NCI-H2196 treated with DMSO at 0.1 percent for 48 hours (cell line): Measurements from ENCODE around the gene TP73.

Experiments
- DNase-seq: peaks from one replicate; lab custom pipeline; 2025; ENCODE audit not compliant: unreplicated experiment; lab: John Stamatoyannopoulos, UW

Gene TP73

DNA sequence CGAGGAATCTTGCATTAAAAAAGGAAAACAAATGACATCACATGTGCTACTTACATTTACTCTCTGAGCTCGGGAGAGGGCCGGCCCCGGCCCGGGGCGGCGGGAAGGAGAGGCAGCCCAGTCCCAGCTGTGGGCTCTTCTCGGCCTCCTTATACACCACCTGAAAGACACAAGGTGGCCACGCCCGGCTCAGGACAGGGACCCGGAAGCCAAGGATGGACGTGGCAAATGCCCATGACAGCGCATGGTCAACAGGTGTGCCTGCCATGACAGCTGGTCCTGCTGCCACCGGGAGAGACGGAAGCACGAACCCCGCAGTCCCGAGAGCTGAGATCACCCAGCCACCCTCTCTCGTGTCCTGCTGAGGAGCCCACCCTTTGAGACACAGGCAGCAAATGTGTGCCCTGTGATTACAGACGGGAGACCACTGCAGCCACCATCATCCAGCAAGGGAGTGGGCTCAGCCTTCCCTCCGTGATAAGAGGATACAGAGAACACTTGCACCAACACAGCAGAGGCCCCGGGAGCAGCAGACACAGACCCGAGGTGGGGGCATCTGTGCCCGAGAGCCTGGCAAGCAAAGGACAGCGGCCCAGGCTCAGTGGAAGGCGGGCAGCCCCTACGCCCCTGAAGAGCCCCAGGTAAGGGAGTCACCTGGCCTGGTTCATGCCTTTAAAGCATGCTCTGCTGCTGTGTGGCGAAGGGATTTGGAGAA lies 18.8 kb upstream of the TP73 start:
- DNase-seq = no peak

DNA sequence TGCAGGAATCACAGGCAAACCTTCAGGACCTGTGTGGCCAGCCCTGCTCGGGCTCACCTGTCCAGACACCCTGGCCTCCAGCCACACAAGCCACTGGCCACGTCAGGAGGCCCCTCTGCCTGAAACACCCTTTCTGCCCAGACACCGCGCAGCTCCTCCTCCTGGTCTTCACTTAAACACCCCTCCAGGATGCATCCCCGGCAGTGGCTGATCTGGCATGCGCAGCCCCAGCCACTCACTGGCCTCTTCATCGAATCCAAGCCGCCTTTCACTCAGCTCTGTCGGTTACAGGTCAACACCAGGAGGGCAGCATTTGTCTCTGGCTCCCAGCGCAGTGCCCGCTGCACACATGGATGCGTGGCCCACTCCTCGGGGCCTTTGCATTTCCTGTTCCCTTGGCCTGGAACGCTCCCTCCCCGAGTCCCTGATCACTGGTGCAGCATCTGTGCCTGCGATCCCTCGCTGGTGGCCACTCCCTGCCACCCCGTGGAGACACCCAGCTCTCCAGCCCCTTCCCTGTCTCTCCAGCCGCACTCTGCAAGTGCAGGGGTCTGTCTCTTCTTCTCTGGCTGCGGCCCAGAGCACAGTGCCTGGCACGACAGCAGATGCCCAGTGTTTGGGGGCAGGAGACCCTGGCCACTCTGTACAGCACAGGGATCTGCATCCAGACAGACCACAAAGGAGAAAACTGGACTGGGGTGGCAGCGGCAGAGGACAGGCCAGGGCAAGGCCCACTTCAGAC lies 18.1 kb upstream of the TP73 start:
- DNase-seq = no peak

DNA sequence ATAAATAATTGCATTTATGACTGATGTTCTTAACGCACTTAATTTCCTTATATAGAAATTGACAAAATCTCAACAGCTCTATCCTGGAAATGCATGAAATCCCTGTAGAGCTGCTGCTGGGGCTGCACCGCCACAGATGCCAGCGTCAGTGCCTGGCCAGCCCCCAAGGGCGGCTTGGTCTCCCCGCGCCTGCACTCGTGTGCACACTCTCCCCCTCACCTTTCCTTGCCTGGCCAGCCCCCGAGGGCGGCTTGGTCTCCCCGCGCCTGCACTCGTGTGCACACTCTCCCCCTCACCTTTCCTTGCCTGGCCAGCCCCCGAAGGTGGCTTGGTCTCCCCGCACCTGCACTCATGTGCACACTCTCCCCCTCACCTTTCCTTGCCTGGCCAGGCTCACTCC lies 16.2 kb upstream of the TP73 start:
- DNase-seq = no peak

DNA sequence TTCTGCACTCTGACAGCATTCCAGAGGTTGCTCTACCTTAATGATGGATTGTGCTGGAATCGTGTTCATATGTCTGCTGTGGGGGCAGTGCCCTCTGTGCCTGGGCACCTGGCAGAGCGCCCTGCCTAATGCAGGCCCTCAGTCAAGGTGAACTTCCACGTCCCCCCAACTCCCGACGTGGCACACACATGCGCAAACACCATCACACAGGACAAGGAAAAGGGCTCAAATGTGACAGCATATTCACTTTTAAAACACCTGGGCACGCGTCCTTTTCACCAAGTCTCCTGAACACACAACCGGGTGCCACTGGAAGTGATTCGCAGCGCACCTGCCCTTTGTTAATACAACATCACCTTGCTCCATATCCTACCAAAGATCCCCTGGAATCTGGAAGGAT lies 15.8 kb upstream of the TP73 start:
- no peak for DNase-seq

DNA sequence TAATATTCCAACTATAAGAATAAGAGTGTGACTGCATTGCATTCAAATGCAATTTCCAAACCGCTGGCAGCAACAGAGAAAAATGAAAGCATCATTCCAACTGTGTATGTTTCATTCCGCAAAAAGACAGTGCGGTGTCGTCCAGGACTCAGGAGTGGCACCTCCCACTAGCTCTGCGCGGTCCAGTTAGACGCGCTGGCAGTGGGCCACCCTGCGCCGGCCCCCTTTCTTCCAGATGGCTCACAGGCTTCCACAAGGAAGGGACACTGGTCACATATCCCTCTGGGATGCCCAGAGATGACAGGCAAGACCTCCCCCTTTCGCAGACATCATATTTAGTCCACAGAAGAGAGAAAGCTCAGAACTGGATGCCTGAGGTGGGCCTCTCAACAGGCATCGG lies 14.3 kb upstream of the TP73 start:
- no peak for DNase-seq

DNA sequence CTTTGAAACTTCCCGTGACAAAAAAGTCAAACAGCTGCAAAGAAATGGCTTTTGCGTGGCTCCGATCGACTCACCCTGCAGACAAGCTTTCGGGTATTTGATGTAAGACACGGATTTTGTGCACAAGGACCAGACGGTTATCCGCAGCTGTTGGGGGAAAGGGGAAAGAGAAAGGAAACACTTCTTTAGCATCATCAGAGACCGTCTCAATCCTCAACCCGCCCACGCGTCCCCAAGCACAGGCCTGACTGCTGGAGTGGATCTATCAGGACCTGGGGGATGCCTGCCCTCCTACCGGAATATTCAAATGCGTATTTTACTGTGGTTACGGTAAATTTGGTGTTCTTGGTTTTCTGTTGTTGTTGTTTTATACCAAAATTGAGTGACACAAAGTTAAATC lies 13.6 kb upstream of the TP73 start:
- DNase-seq = no peak

DNA sequence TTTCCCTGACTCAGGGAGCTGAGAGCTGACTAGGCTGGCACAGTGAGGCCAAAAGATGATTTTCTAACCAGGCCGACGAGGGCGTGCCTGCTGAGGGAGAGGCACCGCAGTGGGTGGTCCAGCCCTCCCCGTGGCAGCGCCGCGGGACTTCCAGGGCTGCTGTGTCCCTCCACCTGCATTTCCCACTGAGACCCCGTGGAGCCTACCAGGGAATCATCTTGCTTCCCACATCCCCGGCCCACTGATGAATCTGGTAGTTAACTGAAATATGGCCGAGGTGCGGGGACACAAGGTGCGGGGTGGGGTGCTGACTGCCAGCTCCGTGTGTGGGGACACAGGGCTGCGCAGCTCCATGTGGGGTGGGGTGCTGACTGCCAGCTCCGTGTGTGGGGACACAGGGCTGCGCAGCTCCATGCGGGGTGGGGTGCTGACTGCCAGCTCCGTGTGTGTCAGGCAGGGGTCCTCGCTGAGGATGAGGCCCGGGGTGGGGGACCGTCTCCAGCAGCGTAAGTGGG lies 12.9 kb upstream of the TP73 start:
- no peak for DNase-seq

DNA sequence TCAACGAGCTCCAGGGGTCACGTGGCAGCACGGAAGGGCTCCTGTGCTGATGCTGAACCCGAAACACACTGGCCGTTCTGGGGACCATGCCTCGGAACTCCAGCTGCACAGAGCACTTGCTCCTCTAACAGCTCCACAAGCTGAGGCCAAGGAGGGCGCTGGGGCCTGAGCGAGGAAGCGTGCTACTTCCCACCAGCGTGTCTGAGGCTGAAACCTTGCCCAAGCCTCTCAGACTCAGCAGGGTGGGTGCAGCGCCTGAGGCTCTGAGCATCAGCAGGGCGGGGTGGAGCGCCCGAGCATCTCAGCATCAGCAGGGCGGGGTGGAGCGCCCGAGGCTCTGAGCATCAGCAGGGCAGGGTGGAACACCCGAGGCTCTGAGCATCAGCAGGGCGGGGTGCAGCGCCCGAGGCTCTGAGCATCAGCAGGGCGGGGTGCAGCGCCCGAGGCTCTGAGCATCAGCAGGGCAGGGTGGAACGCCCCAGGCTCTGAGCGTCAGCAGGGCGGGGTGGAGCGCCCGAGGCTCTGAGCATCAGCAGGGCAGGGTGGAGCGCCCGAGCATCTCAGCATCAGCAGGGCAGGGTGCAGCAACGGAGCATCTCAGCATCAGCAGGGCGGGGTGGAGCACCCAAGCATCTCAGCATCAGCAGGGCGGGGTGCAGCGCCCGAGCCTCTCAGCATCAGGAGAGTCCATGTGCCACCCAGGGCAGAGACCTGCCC lies 12.0 kb upstream of the TP73 start:
- no peak for DNase-seq

DNA sequence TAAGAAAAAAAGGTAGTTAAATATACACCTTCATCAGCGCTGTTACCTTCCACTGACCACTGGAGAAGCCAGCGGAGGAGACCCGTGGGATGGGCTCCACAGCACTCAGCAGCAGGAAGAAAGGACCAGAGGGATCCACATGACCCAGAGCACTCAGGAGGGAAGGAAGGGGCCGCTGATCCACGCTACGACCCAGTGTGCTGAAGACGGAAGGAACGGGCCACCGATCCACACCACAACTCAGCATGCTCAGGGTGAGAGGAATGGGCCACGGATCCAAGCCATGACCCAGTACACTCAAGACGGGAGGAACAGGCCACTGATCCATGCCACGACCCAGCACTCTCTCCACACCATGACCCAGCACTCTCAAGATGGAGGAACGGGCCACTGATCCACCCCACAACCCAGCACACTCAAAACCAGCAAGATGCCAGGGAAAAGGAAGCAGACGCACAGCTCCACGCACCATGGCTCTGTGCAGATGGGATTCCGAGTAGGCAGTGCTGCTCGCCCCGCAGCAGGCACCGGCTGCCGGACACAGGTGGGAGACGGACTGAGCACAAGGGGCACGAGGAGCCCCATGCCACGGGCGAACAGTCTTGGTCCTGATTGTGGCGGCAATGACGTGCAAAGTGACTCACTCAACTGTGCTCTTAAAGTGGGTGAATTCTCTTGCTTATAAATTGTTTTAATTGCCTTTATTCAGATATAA lies 11.1 kb upstream of the TP73 start:
- DNase-seq = no peak

DNA sequence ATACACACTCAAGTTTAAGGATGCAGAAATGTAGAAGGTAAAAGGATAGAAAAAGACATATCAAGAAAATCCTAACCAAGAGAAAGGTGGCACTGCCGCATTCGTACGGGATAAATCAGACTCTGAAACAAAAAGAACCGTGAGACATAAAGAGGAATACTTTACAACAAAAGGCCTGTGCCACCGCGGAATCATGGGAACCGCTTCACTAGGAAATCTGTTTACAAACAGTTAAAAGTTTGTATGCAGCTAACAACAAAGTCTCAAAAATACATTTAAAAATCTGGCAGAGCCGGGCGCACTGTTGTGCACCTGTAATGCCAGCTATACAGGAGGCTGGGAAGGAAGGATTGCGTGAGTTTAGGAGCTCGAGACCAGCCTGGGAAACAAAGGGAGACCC lies 10.5 kb upstream of the TP73 start:
- no peak for DNase-seq

DNA sequence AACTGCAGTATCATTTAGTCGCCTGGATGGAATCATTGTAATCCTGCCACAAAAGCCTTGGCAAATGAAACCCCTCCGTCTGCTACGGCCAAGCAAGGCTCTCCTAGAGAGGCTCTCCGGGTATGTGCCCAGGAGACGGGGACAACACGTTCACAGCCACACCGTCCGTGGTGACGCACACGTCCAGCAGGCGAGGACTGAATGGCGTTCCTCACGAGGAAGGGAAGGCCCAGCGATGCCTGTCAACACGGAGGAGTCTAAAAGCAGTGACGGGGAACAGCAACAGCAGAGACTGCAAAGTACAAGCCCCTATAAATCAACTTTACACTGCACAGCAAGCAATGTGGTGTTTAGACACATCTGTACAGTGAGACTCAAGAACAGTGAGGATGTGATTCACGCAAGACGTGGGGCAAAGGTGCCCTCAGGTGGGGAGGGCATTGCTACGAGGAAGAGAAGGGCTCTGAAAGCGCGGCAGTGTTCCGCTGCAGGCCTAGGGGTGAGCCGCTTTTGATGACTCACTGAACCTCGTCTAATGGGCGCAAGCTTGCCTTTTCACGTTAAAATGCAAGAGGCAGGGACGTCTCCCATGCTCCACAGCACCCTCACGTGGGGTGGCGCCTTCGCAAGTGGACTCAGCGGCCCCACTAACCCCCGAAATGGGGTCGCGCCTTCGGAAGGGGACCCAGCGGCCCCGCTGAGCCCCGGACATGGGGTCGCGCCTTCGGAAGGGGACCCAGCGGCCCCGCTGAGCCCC lies 9.2 kb upstream of the TP73 start:
- no peak for DNase-seq

DNA sequence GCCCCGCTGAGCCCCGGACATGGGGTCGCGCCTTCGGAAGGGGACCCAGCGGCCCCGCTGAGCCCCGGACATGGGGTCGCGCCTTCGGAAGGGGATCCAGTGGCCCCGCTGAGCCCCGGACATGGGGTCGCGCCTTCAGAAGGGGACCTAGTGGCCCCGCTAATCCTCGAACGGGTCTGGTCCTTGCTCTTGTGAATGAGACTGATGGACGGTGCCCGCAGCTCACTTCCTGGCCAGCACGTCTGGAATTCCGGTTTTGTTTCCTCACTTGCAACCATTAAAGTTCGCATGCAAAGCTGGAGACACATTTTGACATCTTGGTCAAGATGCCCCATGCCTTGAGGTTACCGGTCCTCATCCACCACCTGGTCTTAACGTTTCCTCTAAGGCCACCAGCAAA lies 8.0 kb upstream of the TP73 start:
- no peak for DNase-seq

DNA sequence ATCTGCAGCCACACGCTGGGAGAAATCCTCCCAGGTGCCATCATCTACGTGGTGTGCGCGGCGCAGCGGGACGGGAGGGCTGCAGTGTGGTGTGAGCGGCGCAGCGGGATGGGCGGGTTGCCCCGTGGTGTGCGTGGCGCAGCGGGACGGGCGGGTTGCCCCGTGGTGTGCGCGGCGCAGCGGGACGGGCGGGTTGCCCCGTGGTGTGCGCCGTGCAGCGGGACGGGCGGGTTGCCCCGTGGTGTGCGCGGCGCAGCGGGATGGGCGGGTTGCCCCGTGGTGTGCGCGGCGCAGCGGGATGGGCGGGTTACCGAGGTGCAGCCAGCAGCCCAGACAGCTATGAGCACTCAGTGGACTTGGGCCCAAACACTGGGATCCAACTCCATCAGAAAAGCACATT lies 7.1 kb upstream of the TP73 start:
- DNase-seq = no peak

DNA sequence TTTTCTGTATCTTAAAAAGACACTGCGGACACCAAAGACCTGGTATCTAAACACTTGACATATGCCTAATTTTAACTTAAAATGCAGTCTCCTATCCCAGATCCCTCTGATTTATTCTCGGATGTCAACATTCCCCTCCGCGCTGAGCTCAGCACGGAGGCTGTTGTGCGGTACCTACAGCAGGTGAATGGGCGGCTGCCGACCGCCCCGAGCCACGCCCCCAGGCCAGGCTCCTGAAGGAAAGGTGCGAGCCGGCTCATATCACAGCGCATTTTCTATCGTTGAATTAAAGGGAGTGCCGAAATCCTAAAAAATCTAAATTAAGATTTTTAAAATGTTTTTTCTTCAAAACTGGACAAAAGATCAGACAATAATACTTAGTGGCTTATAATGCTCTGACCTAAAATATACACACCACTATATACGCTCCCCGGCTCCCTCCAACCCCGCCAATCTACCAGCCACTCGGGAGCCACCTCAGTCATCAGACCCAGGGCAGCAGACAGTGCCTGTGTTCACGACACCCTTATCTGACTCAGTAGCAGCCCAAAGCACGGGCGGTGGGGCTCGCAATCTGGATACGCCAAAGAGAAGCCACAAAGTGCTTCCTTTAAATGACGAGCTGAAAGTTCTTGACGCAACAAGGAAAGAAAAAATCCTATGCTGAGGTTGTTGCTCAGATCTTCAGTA lies 6.5 kb upstream of the TP73 start:
- no peak for DNase-seq

DNA sequence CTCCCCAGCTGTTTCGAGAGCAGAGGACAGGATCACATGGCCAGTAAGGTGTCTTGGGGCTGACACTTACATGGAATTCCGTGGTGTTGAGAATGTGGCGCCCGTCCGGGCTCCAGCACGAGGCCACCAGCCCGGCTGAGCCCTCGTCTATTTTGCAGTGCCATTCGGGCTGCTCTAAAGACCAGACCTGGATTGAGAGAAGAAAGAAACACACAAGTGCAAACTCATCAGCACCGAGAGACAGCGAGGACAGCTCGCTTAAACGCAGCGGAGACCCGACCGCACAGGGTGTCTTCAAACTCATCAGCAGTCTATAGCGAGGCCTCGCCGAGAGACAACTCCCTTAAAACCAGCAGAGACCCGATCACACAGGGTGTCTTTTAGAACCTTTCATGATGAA lies 5.7 kb upstream of the TP73 start:
- DNase-seq = no peak

DNA sequence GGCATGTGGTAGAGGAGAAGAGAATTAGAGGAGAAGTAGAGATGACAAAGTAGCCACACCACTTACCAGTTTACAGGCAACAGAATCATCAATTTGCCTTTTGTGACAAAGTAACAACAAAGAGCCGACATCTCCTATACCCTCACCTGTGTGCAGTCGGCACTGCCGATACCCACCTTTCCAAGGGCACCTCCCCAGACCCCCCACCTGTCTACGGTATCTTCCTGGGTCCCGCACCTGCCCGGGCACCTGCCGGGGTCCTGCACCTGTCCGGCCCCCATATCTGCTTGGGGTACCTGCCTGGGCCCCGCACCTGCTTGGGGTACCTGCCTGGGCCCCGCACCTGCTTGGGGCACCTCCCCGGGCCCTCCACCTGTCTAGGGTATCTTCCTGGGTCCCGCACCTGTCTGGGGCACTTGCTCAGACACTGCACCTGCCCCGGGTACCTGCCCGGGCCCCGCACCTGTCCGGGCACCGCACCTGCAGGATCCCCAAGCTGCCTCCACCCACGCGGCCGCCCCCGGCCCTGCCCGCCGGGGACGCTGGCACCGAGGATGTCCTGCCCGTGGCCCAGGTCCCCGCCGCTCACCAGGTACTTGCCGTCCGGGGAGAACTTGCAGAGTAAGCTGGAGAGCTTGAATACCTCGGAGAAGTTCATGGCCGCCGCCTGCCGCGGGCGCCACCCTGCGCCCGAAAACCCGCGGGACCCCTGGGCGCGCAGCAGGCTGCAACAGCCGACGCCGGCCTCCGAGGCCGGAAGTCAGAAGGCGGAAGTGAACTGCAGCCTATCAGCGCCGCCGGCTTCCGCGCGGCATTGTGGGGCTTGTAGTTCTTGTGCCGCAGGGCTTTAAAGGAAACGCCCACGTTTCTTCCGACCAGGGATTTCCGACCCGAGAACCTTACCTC lies 2.7 kb upstream of the TP73 start, which contains the start of gene WRAP73:
TSS of gene WRAP73 (minus strand) at position 762 of the 906 bp plus-strand sequence. CDS start at position 658, 104 bp downstream.
- DNase-seq = peak; percentile 83

DNA sequence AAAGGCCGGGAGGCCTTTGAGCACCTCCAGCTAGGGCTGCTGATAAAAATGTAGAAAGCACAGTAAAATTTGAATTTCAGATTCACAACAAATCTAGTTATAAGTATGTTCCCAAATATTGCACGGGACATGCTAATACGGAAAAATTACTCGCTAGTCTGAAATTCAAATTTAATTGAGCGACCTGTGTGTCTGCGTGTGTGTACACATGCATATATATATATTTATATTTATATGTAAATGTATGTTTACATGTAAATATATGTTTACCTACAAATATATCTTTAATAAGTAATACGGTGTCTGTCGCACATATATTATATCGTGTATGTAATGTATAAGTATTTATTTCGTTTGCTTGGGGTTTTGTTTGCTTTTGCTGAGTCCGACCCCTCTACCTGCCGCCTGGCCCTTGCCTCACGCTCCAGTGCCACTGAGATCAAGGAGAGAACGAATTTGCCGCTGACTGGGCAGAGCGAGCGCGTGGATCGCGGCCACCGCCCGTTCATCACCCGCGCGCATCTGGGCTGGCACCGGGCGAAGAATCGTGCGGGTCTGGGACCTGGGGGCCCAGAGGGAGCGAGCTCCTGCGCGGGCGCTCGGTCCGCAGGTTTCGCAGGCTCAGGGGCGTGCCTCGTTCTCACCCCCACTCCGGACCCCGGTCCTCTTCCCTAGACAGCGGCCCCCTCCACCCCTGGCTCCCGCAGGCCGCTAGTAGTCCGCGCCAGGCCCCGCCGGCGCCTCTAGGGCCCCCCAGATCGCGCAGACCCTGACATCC lies 1.9 kb upstream of the TP73 start:
- no peak for DNase-seq
